ENCODE data around the gene SCIN. TPM values are rescaled to one million over a fixed set of nuclear protein-coding genes. Genes with fewer than 3 reads are reported as not detected.

SCIN gene
- total and polyA plus RNA-seq, 2 of the 8 experiments (the other 6 are each of a cell fraction or from before 2014, with no cell fraction given) = 0.47 to 1.9 TPM

DNA sequence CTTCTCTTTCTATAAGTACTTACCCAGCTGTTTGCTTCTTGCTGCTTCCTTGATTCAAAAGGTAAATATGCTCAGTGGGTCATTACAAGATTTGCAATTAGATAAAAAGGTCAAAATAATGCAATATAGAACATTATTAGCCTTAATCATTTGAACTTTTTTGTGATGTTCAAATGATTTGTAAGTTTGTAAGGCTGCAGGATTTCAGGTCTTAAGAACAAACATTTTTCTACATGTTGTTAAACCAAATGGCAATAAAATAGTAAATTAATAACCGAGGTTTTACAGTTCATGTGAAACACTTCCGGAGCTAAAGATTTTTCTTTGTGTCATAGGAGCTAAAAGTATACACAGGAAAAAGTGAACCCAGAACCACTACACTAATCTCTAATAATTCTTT lies 16.2 kb upstream of the SCIN start:
- no peak for DNase-seq (ENCODE audit: low read depth in 1 of 2, low spot score in 2 of 2)
- H3K23ac ChIP-seq (ENCODE audit: insufficient read length) = no peak overlapping the region
- H3K14ac ChIP-seq (ENCODE audit: insufficient read length) = no peak overlapping the region
- CTCF ChIA-PET (ENCODE audit: partially characterized antibody) = interaction anchor here (1.7 kb wide), 1 partner anchor 17 kb away, joined by 4 read pairs; the partner anchor contains the start of gene SCIN
- H3K27ac ChIP-seq (ENCODE audit: low read depth, low read length) = no peak overlapping the region
- no peak overlapping the region for H2BK5ac ChIP-seq (ENCODE audit: low read depth, low read length)
- no peaks in the 10 kb centered on the region for H3K23me2 ChIP-seq (ENCODE audit: low read depth, low read length)
- H3K4ac ChIP-seq (replicated peaks; ENCODE audit: insufficient read length, low read depth, low read length) = no peak overlapping the region
- H3K4me3 ChIP-seq (ENCODE audit: extremely low read depth in 1 of 4, insufficient read depth in 2 of 4, low read depth in 3 of 4, low read length in 4 of 4) = no peak overlapping the region
- H2BK120ac ChIP-seq (replicated peaks; ENCODE audit: low read depth, low read length) = no peak overlapping the region
- no peak overlapping the region for H2BK15ac ChIP-seq (ENCODE audit: low read length)
- H3K79me2 ChIP-seq (ENCODE audit: control insufficient read depth in 1 of 2, insufficient read depth in 2 of 2, low read length in 2 of 2) = no peaks in the 10 kb centered on the region
- H4K20me1 ChIP-seq (replicated peaks in 1 of 2; ENCODE audit: control insufficient read depth in 1 of 2, insufficient read depth in 2 of 2, low read length in 2 of 2) = no peaks in the 10 kb centered on the region
- 95% methylated on average over 2 of the region's 2 CpGs; no CpG with 5 or more reads in 1 of the 2 experiments for WGBS, 2 experiments (ENCODE audit: extremely low coverage in 1 of 2, insufficient coverage in 1 of 2, insufficient read length in 1 of 2, insufficient replicate concordance in 2 of 2, low coverage in 1 of 2, low lambda C conversion rate in 2 of 2, missing lambda C conversion rate in 1 of 2)
- POLR2A ChIA-PET (ENCODE audit: partially characterized antibody) = no interaction called here
- no peak overlapping the region for H4K91ac ChIP-seq (replicated peaks; ENCODE audit: insufficient read length, low read length)
- H3K9ac ChIP-seq (replicated peaks in 1 of 4; ENCODE audit: extremely low read depth in 1 of 4, low read depth in 3 of 4, low read length in 3 of 4) = no peak overlapping the region
- H3K56ac ChIP-seq (replicated peaks; ENCODE audit: insufficient read length, low read depth, low read length) = no peak overlapping the region
- no peaks in the 10 kb centered on the region for H3K79me1 ChIP-seq (ENCODE audit: low read depth, low read length)
- no peak overlapping the region for H2BK20ac ChIP-seq (ENCODE audit: low read length)
- H2AK5ac ChIP-seq (ENCODE audit: low read depth, low read length) = no peak overlapping the region
- H4K8ac ChIP-seq (ENCODE audit: extremely low read depth, insufficient read depth, low read length) = no peak overlapping the region
- no peaks in the 10 kb centered on the region for H3K27me3 ChIP-seq (replicated peaks in 1 of 4; ENCODE audit: control insufficient read depth in 3 of 4, extremely low read depth in 1 of 4, insufficient read depth in 3 of 4, low read length in 3 of 4)
- H3K9me3 ChIP-seq (ENCODE audit: insufficient read depth in 2 of 2, low read depth in 1 of 2, low read length in 1 of 2) = peaks cover 0 to 9% of the 10 kb centered on the region in 2 experiments; a peak in 1 of 4 replicates
- no peak overlapping the region for H4K5ac ChIP-seq (ENCODE audit: insufficient read length, low read depth, low read length)
- H3K4me1 ChIP-seq (replicated peaks in 1 of 4; ENCODE audit: control insufficient read depth in 3 of 4, insufficient read depth in 4 of 4, low read length in 3 of 4) = no peaks in the 10 kb centered on the region; a peak in 2 of 7 replicates
- H3K36me3 ChIP-seq (ENCODE audit: control insufficient read depth in 2 of 4, insufficient read depth in 4 of 4, low read length in 3 of 4) = no peaks in the 10 kb centered on the region
- H3K4me2 ChIP-seq (ENCODE audit: insufficient read depth in 1 of 2, low read depth in 2 of 2, low read length in 2 of 2) = no peak overlapping the region
- FAIRE-seq = no peak
- H2AFZ ChIP-seq (ENCODE audit: low read length) = no peak overlapping the region
- H2BK12ac ChIP-seq (ENCODE audit: low read depth, low read length) = no peak overlapping the region
- no peak overlapping the region for H3K18ac ChIP-seq (ENCODE audit: extremely low read depth, low read length)
- TF ChIP-seq PHF8 (conservative IDR thresholded peaks at IDR 0.05; ENCODE audit: low read depth, low read length) = no peak
- no peak for TF ChIP-seq HDAC6 (IDR thresholded peaks at IDR 0.05; ENCODE audit: low read depth, low read length)
- no peak for TF ChIP-seq HDAC2 (IDR thresholded peaks at IDR 0.05; ENCODE audit: borderline replicate concordance in 1 of 2, low read depth in 2 of 2, low read length in 2 of 2)
- TF ChIP-seq BCL11A (IDR thresholded peaks at IDR 0.05; ENCODE audit: low read depth in 2 of 2, low read length in 2 of 2) = no peak
- TF ChIP-seq GABPA (IDR thresholded peaks at IDR 0.05; ENCODE audit: borderline replicate concordance, insufficient read depth, low read length) = no peak
- no peak for TF ChIP-seq CHD2 (IDR thresholded peaks at IDR 0.05; ENCODE audit: low read length)
- TF ChIP-seq, protein P1, sequence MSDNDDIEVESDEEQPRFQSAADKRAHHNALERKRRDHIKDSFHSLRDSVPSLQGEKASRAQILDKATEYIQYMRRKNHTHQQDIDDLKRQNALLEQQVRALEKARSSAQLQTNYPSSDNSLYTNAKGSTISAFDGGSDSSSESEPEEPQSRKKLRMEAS (IDR thresholded peaks at IDR 0.05) = no peak
- TF ChIP-seq NANOG (IDR thresholded peaks at IDR 0.05; ENCODE audit: insufficient read depth, low read depth, low read length, poor library complexity, severe bottlenecking) = no peak
- TF ChIP-seq RNF2 (IDR thresholded peaks at IDR 0.05; ENCODE audit: borderline replicate concordance, low read depth, low read length, missing control alignments, poor library complexity, severe bottlenecking) = no peak
- no peak for TF ChIP-seq RFX5 (IDR thresholded peaks at IDR 0.05; ENCODE audit: borderline replicate concordance, low read depth, low read length)
- TF ChIP-seq, protein P2, sequence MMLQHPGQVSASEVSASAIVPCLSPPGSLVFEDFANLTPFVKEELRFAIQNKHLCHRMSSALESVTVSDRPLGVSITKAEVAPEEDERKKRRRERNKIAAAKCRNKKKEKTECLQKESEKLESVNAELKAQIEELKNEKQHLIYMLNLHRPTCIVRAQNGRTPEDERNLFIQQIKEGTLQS (IDR thresholded peaks at IDR 0.05; ENCODE audit: insufficient read depth, low read depth, low read length) = no peak
- no peak for TF ChIP-seq SIN3A (conservative IDR thresholded peaks at IDR 0.05 in 1 of 2, IDR thresholded peaks at IDR 0.05 in 1 of 2; ENCODE audit: low read depth in 1 of 2, low read length in 2 of 2)
